HFF-Myc (cell line): ENCODE data around the gene VPS13D.

Experiments used
- DNase-seq: peaks from one replicate; pipeline ENCODE4 v3.0.0-alpha.2; 2011; ENCODE audit warnings: low read depth; ENCODE audit errors: extremely low read depth
- H3K4me3 ChIP-seq: replicated peaks from 2 replicates; pipeline ENCODE4 v1.5.1; 2011; ENCODE audit warnings: low read depth, mild to moderate bottlenecking, control low read depth, low read length
- CTCF ChIP-seq: IDR thresholded peaks from 2 replicates; pipeline ENCODE4 v1.5.1; 2012; ENCODE audit warnings: mild to moderate bottlenecking, low read depth, low read length, control low read depth; ENCODE audit errors: missing control alignments

Gene VPS13D

GRCh38 chr1:12458571-12458970 lies 228.7 kb downstream of the VPS13D start:
- no peak for DNase-seq
- no peak for TF ChIP-seq CTCF
- H3K4me3 ChIP-seq = no peak overlapping the region

DNA sequence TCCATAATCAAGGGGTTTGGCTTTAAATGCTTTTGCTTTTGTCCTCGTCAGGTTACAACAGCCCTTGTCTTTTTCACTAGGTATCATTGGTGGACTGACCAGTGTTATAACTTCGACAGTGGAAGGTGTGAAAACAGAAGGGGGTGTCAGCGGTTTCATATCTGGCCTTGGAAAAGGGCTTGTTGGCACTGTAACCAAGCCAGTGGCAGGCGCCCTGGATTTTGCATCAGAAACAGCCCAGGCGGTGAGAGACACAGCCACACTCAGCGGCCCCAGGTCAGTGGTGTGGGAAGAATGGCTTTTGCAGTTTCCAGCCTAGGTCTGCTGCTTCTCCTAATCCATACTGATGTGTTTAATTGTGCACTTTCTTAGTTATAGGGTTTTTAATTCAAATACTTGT lies 230.3 kb downstream of the VPS13D start:
- TF ChIP-seq CTCF = no peak
- no peak overlapping the region for H3K4me3 ChIP-seq
- no peak for DNase-seq

GRCh38 chr1:12460911-12461621 lies 231.2 kb downstream of the VPS13D start:
- no peak overlapping the region for H3K4me3 ChIP-seq
- TF ChIP-seq CTCF = no peak
- DNase-seq = no peak

DNA sequence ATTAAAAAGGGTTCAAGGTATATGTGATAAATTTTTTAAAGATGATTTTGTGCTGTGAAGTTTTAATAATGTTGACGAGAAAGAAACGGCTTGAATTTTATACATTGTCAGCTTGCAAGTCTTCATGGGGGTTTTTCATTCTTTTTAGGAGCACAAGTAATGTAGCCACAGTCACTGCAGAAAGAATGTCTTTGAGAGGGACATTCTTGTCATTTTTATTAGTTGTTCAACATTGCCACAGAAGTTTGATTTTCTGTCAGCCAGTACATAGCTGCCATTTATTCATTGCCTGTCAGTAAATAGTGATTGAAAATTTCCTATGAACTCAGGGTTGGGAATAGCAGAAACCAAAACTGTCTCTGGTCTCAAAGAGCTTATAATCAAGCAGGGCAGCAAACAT lies 231.9 kb downstream of the VPS13D start:
- H3K4me3 ChIP-seq = no peak overlapping the region
- no peak for DNase-seq
- TF ChIP-seq CTCF = no peak

DNA sequence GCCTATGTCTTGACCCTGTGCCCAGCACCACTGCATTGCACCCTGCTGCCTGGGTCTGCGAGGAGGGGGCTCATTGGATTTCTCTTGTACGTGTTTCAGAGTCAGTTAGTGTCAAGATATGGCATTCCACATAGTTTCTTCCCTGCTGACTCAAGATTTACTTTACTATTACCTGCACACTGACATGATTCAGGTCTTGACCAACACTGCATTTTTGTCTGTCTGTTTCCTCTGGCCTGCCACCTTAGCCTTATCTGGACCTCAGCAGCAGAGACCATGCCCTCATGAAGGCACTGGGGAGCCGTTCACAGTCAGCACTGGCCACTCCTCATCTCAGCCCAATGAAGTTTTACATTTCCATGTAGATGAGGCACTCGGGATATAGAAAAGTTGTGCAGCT lies 232.8 kb downstream of the VPS13D start:
- DNase-seq = no peak
- no peak for TF ChIP-seq CTCF
- H3K4me3 ChIP-seq = no peak overlapping the region

DNA sequence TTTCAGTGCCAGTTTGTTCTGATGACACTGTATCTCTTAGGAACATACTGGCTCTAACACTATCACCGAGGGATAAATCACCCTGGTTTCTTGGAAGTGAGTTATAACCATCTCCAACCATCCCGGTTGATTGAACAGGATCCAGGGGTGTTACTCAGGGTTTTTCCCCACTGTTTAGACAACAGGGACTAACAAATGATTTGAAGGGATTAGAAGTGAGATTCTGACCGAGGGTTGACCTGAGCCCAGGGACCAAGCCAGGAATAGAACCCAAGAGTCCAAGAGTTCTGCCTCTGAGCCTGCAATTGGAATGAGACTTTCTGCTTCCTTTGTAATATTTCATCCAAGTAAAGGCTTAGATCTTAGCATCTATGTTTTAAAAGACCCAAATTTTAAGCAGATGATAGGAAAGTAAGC lies 234.2 kb downstream of the VPS13D start:
- no peak for DNase-seq
- no peak overlapping the region for H3K4me3 ChIP-seq

More for the DNA sequence above, 234.2 kb downstream of the VPS13D start:
- no peak for TF ChIP-seq CTCF
